Measurements from ENCODE around the gene NECAP2. TPM values are rescaled to one million over a fixed set of nuclear protein-coding genes. Genes with fewer than 3 reads are reported as not detected.
"Not testable (repeated sequence)": the region's sequence is repeated elsewhere in the genome, so short reads cannot be mapped to it uniquely, and the experiment has no call there.

Gene NECAP2
- total RNA-seq, 4 donors from 2014 or later: 43.8 to 56.8 (median 48.6) TPM

GRCh38 chr1:16468558-16468957 is 28.0 kb downstream of the NECAP2 start:
- Histone ChIP-seq H3K9me3 (no peaks in the 10 kb centered on the region), H3K36me3 (peaks cover 3 to 8% of the 10 kb centered on the region in 2 donors), H3K27me3 (no peaks in the 10 kb centered on the region), H3K4me1 (no peaks in the 10 kb centered on the region), H3K4me3 (replicated peaks in 1 of 3) (no peak overlapping the region), H3K27ac (no peak overlapping the region)
- TF ChIP-seq CTCF (IDR thresholded peaks at IDR 0.05): no peak
- no peak for TF ChIP-seq POLR2A (IDR thresholded peaks at IDR 0.05)
- 81 to 97% methylated on average over 3 of the region's 3 CpGs for WGBS, 2 donors
- no peak for DNase-seq
- intact Hi-C loops (cut with DNase I): no loop called here

GRCh38 chr1:16474166-16474800 is 33.8 kb downstream of the NECAP2 start:
- TF ChIP-seq CTCF (IDR thresholded peaks at IDR 0.05) (no peak), POLR2A (IDR thresholded peaks at IDR 0.05) (no peak)
- intact Hi-C loops (cut with DNase I): no loop called here
- no peaks in the 10 kb centered on the region for H3K4me1 ChIP-seq
- no peak overlapping the region for H3K27ac ChIP-seq
- no peak overlapping the region for H3K4me3 ChIP-seq (replicated peaks in 1 of 3)
- 95 to 98% methylated on average over 7 to 28 of the region's 28 CpGs for WGBS, 2 donors
- H3K9me3 ChIP-seq: no peaks in the 10 kb centered on the region
- H3K36me3 ChIP-seq: peaks cover 7 to 31% of the 10 kb centered on the region in 2 donors
- DNase-seq: no peak
- no peaks in the 10 kb centered on the region for H3K27me3 ChIP-seq

- intact Hi-C loops (cut with DNase I); DNase-seq; H3K9me3 ChIP-seq; H3K27ac ChIP-seq; H3K4me1 ChIP-seq; H3K4me3 ChIP-seq (replicated peaks in 1 of 3); H3K27me3 ChIP-seq: not testable (repeated sequence)
- 96 to 98% methylated on average over 2 of the region's 2 CpGs for WGBS, 2 donors
- H3K36me3 ChIP-seq: peaks cover 7 to 35% of the 10 kb centered on the region in 2 donors
These were observed 34.4 kb downstream of the NECAP2 start for GRCh38 chr1:16474891-16475290.

- WGBS, 2 donors: 94 to 98% methylated on average over 19 to 21 of the region's 29 CpGs
These were observed 35.5 kb downstream of the NECAP2 start for GRCh38 chr1:16475771-16476770.

GRCh38 chr1:16478091-16478490 is 37.6 kb downstream of the NECAP2 start:
- Histone ChIP-seq H3K27me3 (no peaks in the 10 kb centered on the region), H3K9me3 (no peaks in the 10 kb centered on the region), H3K4me1 (no peaks in the 10 kb centered on the region), H3K4me3 (replicated peaks in 1 of 3) (no peak overlapping the region), H3K36me3 (peaks cover 4 to 41% of the 10 kb centered on the region in 2 donors), H3K27ac (no peak overlapping the region)
- WGBS, 2 donors: 96 to 98% methylated on average over 11 to 12 of the region's 12 CpGs
- no peak for TF ChIP-seq POLR2A (IDR thresholded peaks at IDR 0.05)
- TF ChIP-seq CTCF (IDR thresholded peaks at IDR 0.05): no peak
- intact Hi-C loops (cut with DNase I): no loop called here
- DNase-seq: no peak

More at GRCh38 chr1:16475771-16476770, 35.5 kb downstream of the NECAP2 start:
- intact Hi-C loops (cut with DNase I); DNase-seq; H3K27ac ChIP-seq; H3K27me3 ChIP-seq; H3K9me3 ChIP-seq; H3K4me3 ChIP-seq (replicated peaks in 1 of 3); H3K4me1 ChIP-seq: not testable (repeated sequence)
- H3K36me3 ChIP-seq: peaks cover 7 to 42% of the 10 kb centered on the region in 2 donors

GRCh38 chr1:16483146-16483545 is 42.6 kb downstream of the NECAP2 start:
- WGBS, 2 donors: 96 to 98% methylated on average over 21 to 26 of the region's 26 CpGs
- DNase-seq; H3K9me3 ChIP-seq; H3K27ac ChIP-seq; H3K27me3 ChIP-seq; H3K4me1 ChIP-seq; H3K4me3 ChIP-seq (replicated peaks in 1 of 3); intact Hi-C loops (cut with DNase I): not testable (repeated sequence)
- peaks cover 10 to 32% of the 10 kb centered on the region in 2 donors for H3K36me3 ChIP-seq

- H3K27ac ChIP-seq; H3K4me3 ChIP-seq (replicated peaks in 1 of 3); H3K9me3 ChIP-seq; H3K4me1 ChIP-seq; intact Hi-C loops (cut with DNase I); DNase-seq; H3K27me3 ChIP-seq: not testable (repeated sequence)
- 85 to 90% methylated on average over 24 to 30 of the region's 45 CpGs for WGBS, 2 donors
- H3K36me3 ChIP-seq: peaks cover 10 to 32% of the 10 kb centered on the region in 2 donors
These were observed 43.3 kb downstream of the NECAP2 start for GRCh38 chr1:16483639-16484500.

Data from thyroid gland (tissue), 4 donors.